ENCODE results near the gene NUP98. TPM values are rescaled to one million over a fixed set of nuclear protein-coding genes. Genes with fewer than 3 reads are reported as not detected.

Gene NUP98
- total and polyA plus RNA-seq, 4 donors: 10.9 to 75.0 (median 43.9) TPM

- TF ChIP-seq JUND (IDR thresholded peaks at IDR 0.05): no peak
- TF ChIP-seq ZBTB33 (IDR thresholded peaks at IDR 0.05): no peak
- no peak for TF ChIP-seq YY1 (IDR thresholded peaks at IDR 0.05)
- no peak for TF ChIP-seq SP1 (IDR thresholded peaks at IDR 0.05)
- TF ChIP-seq GABPA (IDR thresholded peaks at IDR 0.05 in 1 of 2, conservative IDR thresholded peaks at IDR 0.05 in 1 of 2): no peak
- TF ChIP-seq FOXA2 (IDR thresholded peaks at IDR 0.05): no peak
- no peak for TF ChIP-seq HNF4A (conservative IDR thresholded peaks at IDR 0.05)
- no peak for TF ChIP-seq RAD21 (IDR thresholded peaks at IDR 0.05)
- TF ChIP-seq EGR1 (IDR thresholded peaks at IDR 0.05; ENCODE audit: low read depth in 2 of 2): no peak
- no peak for TF ChIP-seq ATF3 (IDR thresholded peaks at IDR 0.05)
- no peak for TF ChIP-seq HNF4G (IDR thresholded peaks at IDR 0.05)
- TF ChIP-seq REST (IDR thresholded peaks at IDR 0.05): no peak
- no peak for TF ChIP-seq NR2F2 (IDR thresholded peaks at IDR 0.05)
- TF ChIP-seq RXRA (IDR thresholded peaks at IDR 0.05): no peak
- TF ChIP-seq MAX (IDR thresholded peaks at IDR 0.05): no peak
- DNase-seq (ENCODE audit: low spot score): no peak
- Histone ChIP-seq H3K4me1 (ENCODE audit: control insufficient read depth in 4 of 4, insufficient read depth in 4 of 4, low read length in 3 of 4) (peaks cover 0 to 21% (median 10%) of the 10 kb centered on the region in 4 donors), H3K9ac (ENCODE audit: low read depth in 1 of 2, low read length in 2 of 2) (peak overlapping the region in 1 of 2 donors; percentile 48), H3K27me3 (ENCODE audit: control insufficient read depth in 4 of 4, insufficient read depth in 4 of 4, low read length in 3 of 4) (no peaks in the 10 kb centered on the region), H3K36me3 (ENCODE audit: control insufficient read depth in 4 of 4, insufficient read depth in 3 of 4, low read depth in 1 of 4, low read length in 3 of 4) (no peaks in the 10 kb centered on the region), H3K4me3 (ENCODE audit: low read depth in 1 of 3, low read length in 3 of 3) (no peak overlapping the region), H3K27ac (ENCODE audit: low read depth in 1 of 2, low read length in 2 of 2) (peak overlapping the region; percentile 84 to 94), H3K9me3 (ENCODE audit: control insufficient read depth in 4 of 4, low read length in 3 of 4) (no peaks in the 10 kb centered on the region)
- WGBS: 73% methylated on average over 2 of the region's 2 CpGs
Measured at GRCh38 chr11:3838504-3838903, 41.1 kb upstream of the NUP98 start.

GRCh38 chr11:3837793-3838192, 40.4 kb upstream of the NUP98 start:
- Histone ChIP-seq H3K36me3 (ENCODE audit: control insufficient read depth in 4 of 4, insufficient read depth in 3 of 4, low read depth in 1 of 4, low read length in 3 of 4) (no peaks in the 10 kb centered on the region), H3K4me3 (ENCODE audit: low read depth in 1 of 3, low read length in 3 of 3) (no peak overlapping the region), H3K4me1 (ENCODE audit: control insufficient read depth in 4 of 4, insufficient read depth in 4 of 4, low read length in 3 of 4) (peaks cover 0 to 21% (median 10%) of the 10 kb centered on the region in 4 donors), H3K27ac (ENCODE audit: low read depth in 1 of 2, low read length in 2 of 2) (peak overlapping the region; percentile 84 to 94), H3K9ac (ENCODE audit: low read depth in 1 of 2, low read length in 2 of 2) (no peak overlapping the region), H3K9me3 (ENCODE audit: control insufficient read depth in 4 of 4, low read length in 3 of 4) (no peaks in the 10 kb centered on the region), H3K27me3 (ENCODE audit: control insufficient read depth in 4 of 4, insufficient read depth in 4 of 4, low read length in 3 of 4) (no peaks in the 10 kb centered on the region)
- no peak for TF ChIP-seq YY1 (IDR thresholded peaks at IDR 0.05)
- no peak for TF ChIP-seq GABPA (IDR thresholded peaks at IDR 0.05 in 1 of 2, conservative IDR thresholded peaks at IDR 0.05 in 1 of 2)
- DNase-seq (ENCODE audit: low spot score): no peak
- WGBS: 81% methylated on average over 1 of the region's 1 CpG
